Activated naive CD4-positive, alpha-beta T cell treated with anti-CD3 and anti-CD28 coated beads, Interleukin-2, amount 10 ng/mL, durations not matched to agents 5 hours and 36 hours (primary cell): ENCODE results near the gene SLC10A3. TPM values are rescaled to one million over a fixed set of nuclear protein-coding genes. Genes with fewer than 3 reads are reported as not detected.

ENCODE experiments used
- microRNA-seq: library from miRNA; unstranded; fragments of <30 nt; microRNA quantifications from one replicate; pipeline ENCODE4 v1.2.0, GENCODE V29; 2022; ENCODE audit warnings: borderline microRNAs expressed, borderline replicate concordance
- total RNA-seq, 2 experiments: library from RNA; stranded (reverse); gene quantifications; one replicate each; pipeline ENCODE4 v1.2.3, GENCODE V29; 2021

The SLC10A3 gene
- total RNA-seq = 10 to 100 TPM; 25.5 to 25.8 TPM

GRCh38 chrX:154490414-154491083 lies at the start of gene SLC10A3:
TSS of gene SLC10A3 (minus strand) at chrX:154490629. CDS start at chrX:154488940, 1,689 bp downstream.

GRCh38 chrX:154515966-154516655 lies 25.7 kb upstream of the SLC10A3 start, which contains the start of gene FAM3A:
TSS of gene FAM3A (minus strand) at chrX:154516232. CDS start at chrX:154515772, 460 bp downstream.

GRCh38 chrX:154486396-154487207 lies 3.8 kb downstream of the SLC10A3 start, which contains the start of gene UBL4A:
TSS of gene UBL4A (minus strand) at chrX:154486615. CDS start at chrX:154486584, 31 bp downstream.

GRCh38 chrX:154478728-154479622 lies 11.5 kb downstream of the SLC10A3 start, which contains the start of gene LAGE3:
TSS of gene LAGE3 (minus strand) at chrX:154479281. CDS start at chrX:154478915, 366 bp downstream.

GRCh38 chrX:154458116-154458953 lies 32.1 kb downstream of the SLC10A3 start, which contains the start of gene PLXNA3:
TSS of gene PLXNA3 (plus strand) at chrX:154458281. CDS start at chrX:154460184, 1,903 bp downstream.

GRCh38 chrX:154443992-154444754 lies 46.3 kb downstream of the SLC10A3 start, which contains the start of gene FAM50A:
TSS of gene FAM50A (plus strand) at chrX:154444141. CDS start at chrX:154444236, 95 bp downstream.

Small RNA genes within 50 kb of the gene (microRNA-seq; reads per million reads assigned to microRNA genes)
- gene MIR6858 = 0.83 reads per million

Other genes starting within 250 kb of the SLC10A3 start
- gene OPN1MW3, start 233.0 kb downstream of the SLC10A3 start, total RNA-seq = not detected
- gene TEX28, start 195.5 kb downstream of the SLC10A3 start, total RNA-seq = not detected
- 1 to 10 TPM; 3.0 to 4.1 TPM for gene TKTL1, start 194.8 kb downstream of the SLC10A3 start, total RNA-seq
- 1,000 to 10,000 TPM; 1,016 to 1,083 TPM for gene FLNA, start 116.0 kb downstream of the SLC10A3 start, total RNA-seq
- gene EMD, start 111.3 kb downstream of the SLC10A3 start, total RNA-seq = 10 to 100 TPM; 45.9 to 47.5 TPM
- gene RPL10, start 92.3 kb downstream of the SLC10A3 start, total RNA-seq = 1,000 to 10,000 TPM; 5,348 to 5,626 TPM
- 10 to 100 TPM; 23.2 to 27.2 TPM for gene DNASE1L1, start 81.4 kb downstream of the SLC10A3 start, total RNA-seq
- gene TAFAZZIN, start 79.1 kb downstream of the SLC10A3 start, total RNA-seq = 100 to 1,000 TPM in 1 of 2 experiments, 10 to 100 TPM in 1; 91.4 to 101 TPM
- 10 to 100 TPM; 46.2 to 51.2 TPM for gene ATP6AP1, start 62.0 kb downstream of the SLC10A3 start, total RNA-seq
- gene GDI1, start 53.5 kb downstream of the SLC10A3 start, total RNA-seq = 100 to 1,000 TPM; 105 to 108 TPM
- 10 to 100 TPM; 65.1 to 69.0 TPM for gene FAM50A, start 46.5 kb downstream of the SLC10A3 start, total RNA-seq
- 10 to 100 TPM; 41.2 to 47.6 TPM for gene PLXNA3, start 32.3 kb downstream of the SLC10A3 start, total RNA-seq
- 10 to 100 TPM; 35.9 to 39.2 TPM for gene LAGE3, start 11.3 kb downstream of the SLC10A3 start, total RNA-seq
- 10 to 100 TPM; 42.6 to 45.7 TPM for gene UBL4A, start 4.0 kb downstream of the SLC10A3 start, total RNA-seq
- gene FAM3A, start 25.6 kb upstream of the SLC10A3 start, total RNA-seq = 10 to 100 TPM; 32.3 to 32.7 TPM
- gene G6PD, start 56.2 kb upstream of the SLC10A3 start, total RNA-seq = 10 to 100 TPM; 59.0 to 68.1 TPM
- 10 to 100 TPM; 43.4 to 45.5 TPM for gene IKBKG, start 57.0 kb upstream of the SLC10A3 start, total RNA-seq
- not detected for gene CTAG1A, start 94.5 kb upstream of the SLC10A3 start, total RNA-seq
- gene CTAG1B, start 128.7 kb upstream of the SLC10A3 start, total RNA-seq = not detected
- gene CTAG2, start 162.9 kb upstream of the SLC10A3 start, total RNA-seq = not detected